K562 (cell line): ENCODE measurements around the gene MLC1. TPM values are rescaled to one million over a fixed set of nuclear protein-coding genes. Genes with fewer than 3 reads are reported as not detected.

Source experiments
- ATAC-seq: fragments of 200-7000 bp; cut with Tn5 transposase; 3 replicates; pipeline ENCODE4 v1.9.1; 2020; ENCODE audit warnings: moderate library complexity
- BruUV-seq: library from RNA; stranded (reverse); fragments of 400-500 nt; replicated peaks from 2 replicates; lab custom pipeline; 2021; lab: Mats Ljungman, UMichigan
- CTCF ChIA-PET: fragments of 300-600 bp; formaldehyde crosslinking; extraction: SDS; loops from one replicate; lab custom pipeline; 2021; ENCODE audit warnings: low intra/inter-chr PET ratio; lab: Yijun Ruan, JAX
- POLR2A ChIA-PET: fragments of 300-600, 350-650 bp; sonication (Branson Sonifier 250); formaldehyde crosslinking; extraction: SDS; loops from one replicate; lab custom pipeline; 2021; ENCODE audit warnings: antibody characterized with exemption, inconsistent platforms; lab: Yijun Ruan, JAX
- DNase-seq, 4 experiments: peaks; one replicate each; pipeline versions ENCODE4 v3.0.0 to v3.0.0-alpha.2; 2011 to 2018; ENCODE audit warnings: low spot score in 3 of 4, mixed read lengths in 3 of 4; ENCODE audit errors: extremely low read depth in 1 of 4
- FAIRE-seq: peaks from 2 replicates; lab custom pipeline; 2011; peaks lifted over from hg19 to GRCh38; lab: Jason Lieb, UNC
- H2AFZ ChIP-seq: 2 replicates; pipeline ENCODE4 v1.6.0; 2011; ENCODE audit warnings: low read depth, low read length, control low read depth, inconsistent platforms
- H3K27ac ChIP-seq: fragments of 200-600 bp; 3 replicates; pipeline ENCODE4 v1.8.0; 2011; ENCODE audit warnings: low read depth, mild to moderate bottlenecking, control low read depth, inconsistent platforms, low read length, moderate library complexity, mixed read lengths; ENCODE audit errors: extremely low read depth
- H3K27me3 ChIP-seq, 2 experiments: fragments of 300-600 bp in 1 of 2; 2 replicates in 1 of 2; 3 replicates in 1 of 2; pipeline versions ENCODE4 v1.6.0 to v1.8.0; 2011; ENCODE audit warnings: inconsistent platforms in 2 of 2, low read length in 2 of 2, mild to moderate bottlenecking in 1 of 2, mixed read lengths in 1 of 2, moderate library complexity in 1 of 2; ENCODE audit not compliant: control insufficient read depth in 2 of 2, insufficient read depth in 2 of 2
- H3K36me3 ChIP-seq: fragments of 300-600 bp; 3 replicates; pipeline ENCODE4 v1.8.0; 2011; ENCODE audit warnings: mild to moderate bottlenecking, low read length, inconsistent platforms; ENCODE audit not compliant: control insufficient read depth, insufficient read depth
- H3K4me1 ChIP-seq, 2 experiments: fragments of 200-600 bp in 1 of 2; replicated peaks in 1 of 2; 2 replicates in 1 of 2; 3 replicates in 1 of 2; pipeline versions ENCODE4 v1.5.1 to v1.8.0; 2011; ENCODE audit warnings: inconsistent platforms in 2 of 2, low read length in 2 of 2, mild to moderate bottlenecking in 1 of 2, mixed read lengths in 1 of 2, moderate library complexity in 1 of 2; ENCODE audit not compliant: control insufficient read depth in 2 of 2, insufficient read depth in 2 of 2
- H3K4me2 ChIP-seq: 2 replicates; pipeline ENCODE4 v1.6.1; 2011; ENCODE audit warnings: low read length, control low read depth, inconsistent platforms, mixed read lengths; ENCODE audit not compliant: insufficient read depth
- H3K4me3 ChIP-seq: fragments of 200-600 bp; sonication (generic), shearing (Covaris generic); 2 replicates; pipeline ENCODE4 v1.5.1; 2016; ENCODE audit warnings: control low read depth, inconsistent platforms
- H3K79me2 ChIP-seq: fragments of 200-600 bp; 3 replicates; pipeline ENCODE4 v1.8.0; 2011; ENCODE audit warnings: low read length, inconsistent platforms; ENCODE audit not compliant: control insufficient read depth, insufficient read depth
- H3K9ac ChIP-seq, 2 experiments: 2 replicates each; pipeline versions ENCODE4 v1.6.0 to v1.6.1; 2011; ENCODE audit warnings: low read depth in 2 of 2, low read length in 2 of 2, control low read depth in 1 of 2, inconsistent platforms in 1 of 2, mild to moderate bottlenecking in 1 of 2, mixed read lengths in 1 of 2; ENCODE audit not compliant: insufficient read depth in 1 of 2
- H3K9me1 ChIP-seq: one replicate; pipeline ENCODE4 v1.6.0; 2011; ENCODE audit warnings: inconsistent platforms, mild to moderate bottlenecking, low read length, moderate library complexity; ENCODE audit not compliant: control insufficient read depth, insufficient read depth
- H3K9me3 ChIP-seq: replicated peaks from 2 replicates; pipeline ENCODE4 v1.5.1; 2011; ENCODE audit warnings: low read depth, low read length, inconsistent platforms; ENCODE audit not compliant: control insufficient read depth, insufficient read depth
- H4K20me1 ChIP-seq: replicated peaks from 2 replicates; pipeline ENCODE4 v1.6.1; 2011; ENCODE audit warnings: low read length, inconsistent platforms, mixed read lengths; ENCODE audit not compliant: control insufficient read depth, insufficient read depth
- ETV5 ChIP-seq: sonication (generic); formaldehyde crosslinking; IDR thresholded peaks from 2 replicates; pipeline ENCODE4 v1.4.0; 2020; ENCODE audit warnings: low read depth, mild to moderate bottlenecking, missing genetic modification reagents
- EWSR1 ChIP-seq: fragments of 450-650 bp; IDR thresholded peaks from 2 replicates; pipeline ENCODE4 v1.6.1; 2018; ENCODE audit warnings: borderline replicate concordance, mild to moderate bottlenecking, low read depth, moderate library complexity; ENCODE audit not compliant: partially characterized antibody
- KDM1A ChIP-seq, 2 experiments: fragments of 450-650 bp; IDR thresholded peaks; 2 replicates each; pipeline ENCODE4 v1.6.1; 2016; ENCODE audit warnings: mild to moderate bottlenecking in 2 of 2
- NFRKB ChIP-seq: fragments of 450-650 bp; IDR thresholded peaks from 2 replicates; pipeline ENCODE4 v1.6.1; 2016; ENCODE audit warnings: low read depth
- PHF21A ChIP-seq: fragments of 450-650 bp; IDR thresholded peaks from 2 replicates; pipeline ENCODE4 v1.6.1; 2017; ENCODE audit warnings: low read depth, borderline replicate concordance
- RAD51 ChIP-seq: fragments of 450-650 bp; IDR thresholded peaks from 2 replicates; pipeline ENCODE4 v1.7.1; 2016; ENCODE audit warnings: low read depth, mild to moderate bottlenecking, borderline replicate concordance
- SMARCA4 ChIP-seq: fragments of 450-650 bp; IDR thresholded peaks from 2 replicates; pipeline ENCODE4 v1.6.1; 2016
- TCF7L2 ChIP-seq: fragments of 150-350 bp; IDR thresholded peaks from 2 replicates; pipeline ENCODE4 v1.6.1; 2016; ENCODE audit warnings: low read depth, mild to moderate bottlenecking, low read length, moderate library complexity
- ZNF146 ChIP-seq: IDR thresholded peaks from one replicate; pipeline ENCODE4 v1.6.1; 2018; ENCODE audit warnings: missing compliant biosample characterization; ENCODE audit not compliant: unreplicated experiment
- ZNF280A ChIP-seq: fragments of 450-650 bp; IDR thresholded peaks from 2 replicates; pipeline ENCODE4 v1.6.1; 2018; ENCODE audit warnings: mild to moderate bottlenecking, low read depth; ENCODE audit not compliant: partially characterized antibody
- ZNF586 ChIP-seq: fragments of 450-650 bp; formaldehyde crosslinking; conservative IDR thresholded peaks from 2 replicates; pipeline ENCODE4 v1.4.0; 2020; ENCODE audit warnings: mild to moderate bottlenecking, moderate library complexity
- ZNF696 ChIP-seq: fragments of 250-450 bp; sonication (Bioruptor Pico); conservative IDR thresholded peaks from 2 replicates; pipeline ENCODE4 v1.4.0; 2020; ENCODE audit warnings: mild to moderate bottlenecking, moderate library complexity
- WGBS: fragments of 100-300 bp; shearing (Covaris generic); methylation state at CpG from one replicate; pipeline ENCODE4 v1.1.6; 2016; ENCODE audit warnings: low coverage, mixed read lengths; ENCODE audit not compliant: insufficient coverage; ENCODE audit errors: missing lambda C conversion rate; 5-methylcytosine and 5-hydroxymethylcytosine counted together
- in situ Hi-C: fragments of 300-500 bp; cut with MboI; formaldehyde crosslinking; loops from 4 replicates; pipeline ENCODE4 v1.15.0; 2018; ENCODE audit warnings: inconsistent platforms, mixed read lengths
- intact Hi-C: fragments of 100-400 bp; cut with micrococcal nuclease; formaldehyde crosslinking; loops from 2 replicates; pipeline ENCODE4 v1.14.2; 2022
- polyA plus RNA-seq, 8 experiments: library from polyadenylated mRNA; depleted of rRNA in 4 of 8; stranded (reverse) in 5 of 8; unstranded in 3 of 8; fragments of >200 nt; fragmentation: Nextera tagmentation in 2 of 8; fragmentation: Illumina TruSeq in 1 of 8; extraction: Ambion mirVana in 2 of 8; extraction: Trizol in 1 of 8; gene quantifications; 2 replicates each; pipeline versions ENCODE4 v1.2.1 to v1.2.3, GENCODE V29; 2011 to 2014; ENCODE audit warnings: inconsistent platforms in 1 of 8, missing spikeins in 1 of 8
- total RNA-seq, 7 experiments: library from RNA; depleted of rRNA in 6 of 7; stranded (reverse); fragments of >200 nt in 6 of 7; fragmentation: Illumina TruSeq in 2 of 7; extraction: Trizol in 2 of 7; gene quantifications; 2 replicates each; pipeline versions ENCODE4 v1.2.1 to v1.2.3, GENCODE V29; 2011 to 2021; ENCODE audit warnings: low replicate concordance in 1 of 7
- TF ChIP-seq, protein P1 (sequence below): fragments of 450-650 bp; formaldehyde crosslinking; IDR thresholded peaks from 2 replicates; pipeline ENCODE4 v1.4.0; 2020; ENCODE audit warnings: mild to moderate bottlenecking, mixed read lengths
- TF ChIP-seq, protein P2 (sequence below): sonication (generic); formaldehyde crosslinking; IDR thresholded peaks from 2 replicates; pipeline ENCODE4 v1.5.0; 2020; ENCODE audit warnings: missing genetic modification reagents
- TF ChIP-seq, protein P3 (sequence below): fragments of 250-450 bp; sonication (Bioruptor Pico); IDR thresholded peaks from 2 replicates; pipeline ENCODE4 v1.4.0; 2020

Gene MLC1
- total and polyA plus RNA-seq, 9 of the 15 experiments (the other 6 are each of a cell fraction or from before 2014, with no cell fraction given), result 0.06 to 0.98 (median 0.39) TPM

GRCh38 chr22:50111056-50111455 lies 25.8 kb upstream of the MLC1 start:
- H3K79me2 ChIP-seq, result no peaks in the 10 kb centered on the region
- peaks cover 0 to 24% of the 10 kb centered on the region in 2 experiments; a peak in 3 of 5 replicates for H3K4me1 ChIP-seq
- DNase-seq (no peak), ATAC-seq (no peak), FAIRE-seq (no peak)
- H3K9me1 ChIP-seq, result no peaks in the 10 kb centered on the region
- H3K9ac ChIP-seq, result no peak overlapping the region
- ChIA-PET CTCF (no interaction called here), POLR2A (interaction anchor here (0.6 to 1.0 kb wide), 2 partner anchors 15 to 232 kb away, joined by 3 read pairs; partner anchors contain the start of gene PPP6R2)
- H3K27me3 ChIP-seq, result no peaks in the 10 kb centered on the region
- in situ Hi-C loops, result no loop called here
- no peak overlapping the region for H3K27ac ChIP-seq
- H3K9me3 ChIP-seq, result no peaks in the 10 kb centered on the region
- 0 out of 2 replicates have a peak overlapping the region, but pooled peaks have one; percentile 33 for H2AFZ ChIP-seq
- TF ChIP-seq ZNF696 (no peak), KDM1A (IDR thresholded peaks at IDR 0.05) (no peak), RAD51 (peak; percentile 61; the same call in 1 of the 2 replicates), EWSR1 (no peak), NFRKB (no peak), ZNF586 (CRISPR knock-in tag) (no peak), ZNF146 (no peak), ZNF280A (no peak), SMARCA4 (no peak), ETV5 (no peak), TCF7L2 (no peak), PHF21A (no peak)
- TF ChIP-seq, protein P1, sequence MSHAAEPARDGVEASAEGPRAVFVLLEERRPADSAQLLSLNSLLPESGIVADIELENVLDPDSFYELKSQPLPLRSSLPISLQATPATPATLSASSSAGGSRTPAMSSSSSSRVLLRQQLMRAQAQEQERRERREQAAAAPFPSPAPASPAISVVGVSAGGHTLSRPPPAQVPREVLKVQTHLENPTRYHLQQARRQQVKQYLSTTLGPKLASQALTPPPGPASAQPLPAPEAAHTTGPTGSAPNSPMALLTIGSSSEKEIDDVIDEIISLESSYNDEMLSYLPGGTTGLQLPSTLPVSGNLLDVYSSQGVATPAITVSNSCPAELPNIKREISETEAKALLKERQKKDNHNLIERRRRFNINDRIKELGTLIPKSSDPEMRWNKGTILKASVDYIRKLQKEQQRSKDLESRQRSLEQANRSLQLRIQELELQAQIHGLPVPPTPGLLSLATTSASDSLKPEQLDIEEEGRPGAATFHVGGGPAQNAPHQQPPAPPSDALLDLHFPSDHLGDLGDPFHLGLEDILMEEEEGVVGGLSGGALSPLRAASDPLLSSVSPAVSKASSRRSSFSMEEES (CRISPR knock-in tag), result peak; percentile 63
- TF ChIP-seq, protein P2, sequence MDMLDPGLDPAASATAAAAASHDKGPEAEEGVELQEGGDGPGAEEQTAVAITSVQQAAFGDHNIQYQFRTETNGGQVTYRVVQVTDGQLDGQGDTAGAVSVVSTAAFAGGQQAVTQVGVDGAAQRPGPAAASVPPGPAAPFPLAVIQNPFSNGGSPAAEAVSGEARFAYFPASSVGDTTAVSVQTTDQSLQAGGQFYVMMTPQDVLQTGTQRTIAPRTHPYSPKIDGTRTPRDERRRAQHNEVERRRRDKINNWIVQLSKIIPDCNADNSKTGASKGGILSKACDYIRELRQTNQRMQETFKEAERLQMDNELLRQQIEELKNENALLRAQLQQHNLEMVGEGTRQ, result 0 out of 2 replicates have a peak, but pooled peaks have one; percentile 22
- TF ChIP-seq, protein P3, sequence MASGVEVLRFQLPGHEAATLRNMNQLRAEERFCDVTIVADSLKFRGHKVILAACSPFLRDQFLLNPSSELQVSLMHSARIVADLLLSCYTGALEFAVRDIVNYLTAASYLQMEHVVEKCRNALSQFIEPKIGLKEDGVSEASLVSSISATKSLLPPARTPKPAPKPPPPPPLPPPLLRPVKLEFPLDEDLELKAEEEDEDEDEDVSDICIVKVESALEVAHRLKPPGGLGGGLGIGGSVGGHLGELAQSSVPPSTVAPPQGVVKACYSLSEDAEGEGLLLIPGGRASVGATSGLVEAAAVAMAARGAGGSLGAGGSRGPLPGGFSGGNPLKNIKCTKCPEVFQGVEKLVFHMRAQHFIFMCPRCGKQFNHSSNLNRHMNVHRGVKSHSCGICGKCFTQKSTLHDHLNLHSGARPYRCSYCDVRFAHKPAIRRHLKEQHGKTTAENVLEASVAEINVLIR (CRISPR knock-in tag), result no peak
- no peak overlapping the region for H3K4me3 ChIP-seq
- no peaks in the 10 kb centered on the region for H3K36me3 ChIP-seq
- no peaks in the 10 kb centered on the region for H4K20me1 ChIP-seq
- no CpG with 5 or more reads among the region's 1 CpG for WGBS
- BruUV-seq, result no TSS peak
- no peak overlapping the region for H3K4me2 ChIP-seq
- intact Hi-C loops, result no loop called here
